ENCODE data around the gene NPAS3. TPM values are rescaled to one million over a fixed set of nuclear protein-coding genes. Genes with fewer than 3 reads are reported as not detected.

NPAS3 gene
- total RNA-seq, 1 experiment from 2014 or later, result 15.6 TPM

DNA sequence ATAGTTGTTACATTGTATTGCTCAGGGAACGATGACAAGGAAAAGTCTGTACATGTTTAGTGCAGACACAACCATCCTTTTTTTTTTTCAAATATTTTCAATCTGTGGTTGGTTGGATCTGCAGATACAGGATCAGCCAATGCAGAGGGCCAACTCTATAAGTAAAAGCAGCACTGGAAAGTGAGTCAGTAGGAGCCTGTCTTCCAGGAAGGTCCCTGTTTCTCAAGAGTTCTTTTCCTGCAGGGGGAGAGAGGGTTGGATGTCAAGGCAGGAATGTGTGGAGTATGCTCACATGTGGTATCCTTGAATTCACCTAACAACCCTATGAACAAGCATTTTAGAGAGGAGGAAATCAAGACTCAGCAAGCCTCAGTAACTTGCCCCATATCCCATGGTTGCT lies 409.1 kb downstream of the NPAS3 start:
- intact Hi-C loops (cut with micrococcal nuclease; ENCODE audit: unreplicated experiment), result no loop called here
- H3K36me3 ChIP-seq (ENCODE audit: insufficient read depth, low read length, poor library complexity, severe bottlenecking), result no peaks in the 10 kb centered on the region

GRCh38 chr14:33348510-33348909 lies 409.8 kb downstream of the NPAS3 start:
- Histone ChIP-seq H3K27ac (ENCODE audit: low read depth, low read length, poor library complexity, severe bottlenecking) (no peak overlapping the region), H3K36me3 (ENCODE audit: insufficient read depth, low read length, poor library complexity, severe bottlenecking) (no peaks in the 10 kb centered on the region), H3K4me1 (ENCODE audit: insufficient read depth, low read length, poor library complexity, severe bottlenecking) (peaks cover 19% of the 10 kb centered on the region), H3K27me3 (replicated peaks; ENCODE audit: insufficient read depth, low read depth, low read length, poor library complexity) (no peaks in the 10 kb centered on the region), H3K9me3 (ENCODE audit: low read depth, low read length, poor library complexity, severe bottlenecking) (no peaks in the 10 kb centered on the region), H3K4me3 (ENCODE audit: low read depth, low read length, poor library complexity, severe bottlenecking) (no peak overlapping the region)
- intact Hi-C loops (cut with micrococcal nuclease; ENCODE audit: unreplicated experiment), result no loop called here
- no peak for TF ChIP-seq EZH2 (IDR thresholded peaks at IDR 0.05; ENCODE audit: borderline replicate concordance, low read depth, low read length, poor library complexity, severe bottlenecking)
- no peak for TF ChIP-seq CTCF (conservative IDR thresholded peaks at IDR 0.05; ENCODE audit: low read depth, low read length)
- POLR2A ChIA-PET (ENCODE audit: low non-redundant PET), result no interaction called here
- CTCF ChIA-PET, result no interaction called here
- DNase-seq (ENCODE audit: low spot score), result no peak
- no TSS peak for BruUV-seq (replicated peaks)

More for the DNA sequence above, 409.1 kb downstream of the NPAS3 start:
- CTCF ChIA-PET, result no interaction called here
- no peaks in the 10 kb centered on the region for H3K27me3 ChIP-seq (replicated peaks; ENCODE audit: insufficient read depth, low read depth, low read length, poor library complexity)
- DNase-seq (ENCODE audit: low spot score), result no peak
- no peak for TF ChIP-seq CTCF (conservative IDR thresholded peaks at IDR 0.05; ENCODE audit: low read depth, low read length)
- no peak for TF ChIP-seq EZH2 (IDR thresholded peaks at IDR 0.05; ENCODE audit: borderline replicate concordance, low read depth, low read length, poor library complexity, severe bottlenecking)
- H3K4me1 ChIP-seq (ENCODE audit: insufficient read depth, low read length, poor library complexity, severe bottlenecking), result peaks cover 26% of the 10 kb centered on the region
- no peak overlapping the region for H3K27ac ChIP-seq (ENCODE audit: low read depth, low read length, poor library complexity, severe bottlenecking)
- no TSS peak for BruUV-seq (replicated peaks)
- H3K9me3 ChIP-seq (ENCODE audit: low read depth, low read length, poor library complexity, severe bottlenecking), result no peaks in the 10 kb centered on the region
- POLR2A ChIA-PET (ENCODE audit: low non-redundant PET), result no interaction called here
- no peak overlapping the region for H3K4me3 ChIP-seq (ENCODE audit: low read depth, low read length, poor library complexity, severe bottlenecking)

DNA sequence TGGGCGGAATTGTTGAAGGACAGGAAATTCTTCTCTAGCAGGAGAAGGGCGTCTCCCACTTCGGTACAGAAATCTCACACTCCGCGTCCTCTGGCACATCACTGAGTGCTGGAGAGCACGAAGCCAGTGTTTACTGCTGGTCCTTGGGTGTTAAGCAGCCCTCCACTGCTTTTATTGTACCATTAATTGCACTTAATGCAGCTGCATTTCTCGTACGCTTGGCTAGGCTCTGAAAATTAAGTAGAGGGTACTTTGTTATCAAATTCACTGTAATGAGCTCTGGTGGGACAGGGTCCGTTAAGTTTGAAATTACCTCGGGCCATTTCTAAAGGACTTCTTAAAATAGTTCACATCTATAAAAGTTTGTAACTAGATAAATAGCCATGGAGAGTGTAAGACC lies 411.2 kb downstream of the NPAS3 start:
- DNase-seq (ENCODE audit: low spot score), result no peak
- Histone ChIP-seq H3K4me3 (ENCODE audit: low read depth, low read length, poor library complexity, severe bottlenecking) (no peak overlapping the region), H3K27ac (ENCODE audit: low read depth, low read length, poor library complexity, severe bottlenecking) (no peak overlapping the region), H3K27me3 (replicated peaks; ENCODE audit: insufficient read depth, low read depth, low read length, poor library complexity) (no peaks in the 10 kb centered on the region), H3K9me3 (ENCODE audit: low read depth, low read length, poor library complexity, severe bottlenecking) (no peaks in the 10 kb centered on the region), H3K36me3 (ENCODE audit: insufficient read depth, low read length, poor library complexity, severe bottlenecking) (no peaks in the 10 kb centered on the region), H3K4me1 (ENCODE audit: insufficient read depth, low read length, poor library complexity, severe bottlenecking) (peaks cover 15% of the 10 kb centered on the region)
- POLR2A ChIA-PET (ENCODE audit: low non-redundant PET), result no interaction called here
- no peak for TF ChIP-seq EZH2 (IDR thresholded peaks at IDR 0.05; ENCODE audit: borderline replicate concordance, low read depth, low read length, poor library complexity, severe bottlenecking)
- TF ChIP-seq CTCF (conservative IDR thresholded peaks at IDR 0.05; ENCODE audit: low read depth, low read length), result no peak
- intact Hi-C loops (cut with micrococcal nuclease; ENCODE audit: unreplicated experiment), result no loop called here
- CTCF ChIA-PET, result no interaction called here
- BruUV-seq (replicated peaks), result no TSS peak
